T-helper 2 cell treated with Interferon-gamma antibody and Interleukin-4, amounts not matched to agents 5 μg/mL and 100 μg/mL, for 36 hours (primary cell): ENCODE results near the gene PTPN14.
"Not testable (repeated sequence)": the region's sequence is repeated elsewhere in the genome, so short reads cannot be mapped to it uniquely, and the experiment has no call there.

ENCODE experiments used
- DNase-seq: peaks from one replicate; pipeline ENCODE4 v3.0.0; 2021; ENCODE audit warnings: low spot score
- H3K27ac Mint-ChIP-seq: one replicate; pipeline ENCODE4 v1.8.0; 2021; ENCODE audit warnings: mild to moderate bottlenecking, mixed read lengths
- H3K27me3 Mint-ChIP-seq: one replicate; pipeline ENCODE4 v1.8.0; 2021; ENCODE audit warnings: low read depth, mixed read lengths
- H3K36me3 Mint-ChIP-seq: one replicate; pipeline ENCODE4 v1.8.0; 2021; ENCODE audit warnings: low read depth, mixed read lengths
- H3K4me1 Mint-ChIP-seq: one replicate; pipeline ENCODE4 v1.8.0; 2021; ENCODE audit warnings: low read depth, mixed read lengths
- H3K4me3 Mint-ChIP-seq: one replicate; pipeline ENCODE4 v1.8.0; 2022; ENCODE audit warnings: mild to moderate bottlenecking, moderate library complexity, mixed read lengths
- H3K9me3 Mint-ChIP-seq: one replicate; pipeline ENCODE4 v1.8.0; 2021; ENCODE audit warnings: mixed read lengths

PTPN14 gene

GRCh38 chr1:214541693-214542092 is 9.7 kb downstream of the PTPN14 start:
- Mint-ChIP-seq H3K9me3 (no peaks in the 10 kb centered on the region), H3K27ac (no peak overlapping the region), H3K36me3 (no peaks in the 10 kb centered on the region), H3K4me1 (peaks cover 29% of the 10 kb centered on the region), H3K4me3 (no peak overlapping the region), H3K27me3 (no peaks in the 10 kb centered on the region)
- DNase-seq, result no peak

GRCh38 chr1:214541206-214541605 is 10.2 kb downstream of the PTPN14 start:
- H3K27ac Mint-ChIP-seq, result no peak overlapping the region
- no peak for DNase-seq
- H3K9me3 Mint-ChIP-seq, result no peaks in the 10 kb centered on the region
- H3K36me3 Mint-ChIP-seq, result no peaks in the 10 kb centered on the region
- H3K27me3 Mint-ChIP-seq, result no peaks in the 10 kb centered on the region
- no peak overlapping the region for H3K4me3 Mint-ChIP-seq
- peaks cover 24% of the 10 kb centered on the region for H3K4me1 Mint-ChIP-seq

GRCh38 chr1:214540324-214540723 is 11.1 kb downstream of the PTPN14 start:
- Mint-ChIP-seq H3K27ac (no peak overlapping the region), H3K36me3 (no peaks in the 10 kb centered on the region), H3K4me1 (peaks cover 22% of the 10 kb centered on the region)

GRCh38 chr1:214538496-214538895 is 12.9 kb downstream of the PTPN14 start:
- DNase-seq, result no peak
- no peak overlapping the region for H3K27ac Mint-ChIP-seq
- no peak overlapping the region for H3K4me3 Mint-ChIP-seq
- peaks cover 14% of the 10 kb centered on the region for H3K4me1 Mint-ChIP-seq
- H3K27me3 Mint-ChIP-seq, result no peaks in the 10 kb centered on the region
- H3K36me3 Mint-ChIP-seq, result no peaks in the 10 kb centered on the region
- no peaks in the 10 kb centered on the region for H3K9me3 Mint-ChIP-seq

More at GRCh38 chr1:214540324-214540723, 11.1 kb downstream of the PTPN14 start:
- H3K4me3 Mint-ChIP-seq, result no peak overlapping the region
- no peak for DNase-seq
- no peaks in the 10 kb centered on the region for H3K9me3 Mint-ChIP-seq
- no peaks in the 10 kb centered on the region for H3K27me3 Mint-ChIP-seq

GRCh38 chr1:214537872-214538473 is 13.4 kb downstream of the PTPN14 start:
- Mint-ChIP-seq H3K9me3 (no peaks in the 10 kb centered on the region), H3K27me3 (no peaks in the 10 kb centered on the region), H3K27ac (no peak overlapping the region), H3K4me3 (no peak overlapping the region), H3K36me3 (no peaks in the 10 kb centered on the region), H3K4me1 (peaks cover 14% of the 10 kb centered on the region)
- no peak for DNase-seq

- no peak for DNase-seq
- no peaks in the 10 kb centered on the region for H3K9me3 Mint-ChIP-seq
- H3K4me1 Mint-ChIP-seq, result peaks cover 14% of the 10 kb centered on the region
- H3K4me3 Mint-ChIP-seq, result no peak overlapping the region
- peaks cover under 1% of the 10 kb centered on the region for H3K36me3 Mint-ChIP-seq
- no peaks in the 10 kb centered on the region for H3K27me3 Mint-ChIP-seq
- H3K27ac Mint-ChIP-seq, result no peak overlapping the region
Measured at GRCh38 chr1:214537219-214537618, 14.2 kb downstream of the PTPN14 start.

- Mint-ChIP-seq H3K36me3 (peaks cover 8% of the 10 kb centered on the region), H3K9me3 (no peaks in the 10 kb centered on the region), H3K4me3 (no peak overlapping the region), H3K27ac (no peak overlapping the region), H3K27me3 (no peaks in the 10 kb centered on the region), H3K4me1 (peaks cover 13% of the 10 kb centered on the region)
- DNase-seq, result no peak
Measured at GRCh38 chr1:214532070-214532469, 19.3 kb downstream of the PTPN14 start.

- H3K4me3 Mint-ChIP-seq, result peak overlapping the region; percentile 69
- peak overlapping the region; percentile 56 for H3K27ac Mint-ChIP-seq
- no peak for DNase-seq
- H3K27me3 Mint-ChIP-seq, result no peaks in the 10 kb centered on the region
- no peaks in the 10 kb centered on the region for H3K9me3 Mint-ChIP-seq
- H3K4me1 Mint-ChIP-seq, result peaks cover 28% of the 10 kb centered on the region
- peaks cover 6% of the 10 kb centered on the region for H3K36me3 Mint-ChIP-seq
Measured at GRCh38 chr1:214525535-214526019, 25.8 kb downstream of the PTPN14 start.

- H3K27me3 Mint-ChIP-seq, result no peaks in the 10 kb centered on the region
- peaks cover 6% of the 10 kb centered on the region for H3K36me3 Mint-ChIP-seq
- peaks cover 28% of the 10 kb centered on the region for H3K4me1 Mint-ChIP-seq
- H3K4me3 Mint-ChIP-seq, result peak overlapping the region; percentile 69
- peak overlapping the region; percentile 38 for H3K27ac Mint-ChIP-seq
- no peaks in the 10 kb centered on the region for H3K9me3 Mint-ChIP-seq
- no peak for DNase-seq
Measured at GRCh38 chr1:214524824-214525223, 26.6 kb downstream of the PTPN14 start.

- no peak overlapping the region for H3K27ac Mint-ChIP-seq
- no peaks in the 10 kb centered on the region for H3K9me3 Mint-ChIP-seq
- no peak overlapping the region for H3K4me3 Mint-ChIP-seq
- H3K36me3 Mint-ChIP-seq, result peaks cover 3% of the 10 kb centered on the region
- H3K4me1 Mint-ChIP-seq, result peaks cover 22% of the 10 kb centered on the region
- DNase-seq, result no peak
- no peaks in the 10 kb centered on the region for H3K27me3 Mint-ChIP-seq
Measured at GRCh38 chr1:214523124-214523824, 28.1 kb downstream of the PTPN14 start.

- peaks cover 12% of the 10 kb centered on the region for H3K36me3 Mint-ChIP-seq
- not testable (repeated sequence) for H3K9me3 Mint-ChIP-seq, H3K27me3 Mint-ChIP-seq, DNase-seq, H3K27ac Mint-ChIP-seq, H3K4me3 Mint-ChIP-seq
- H3K4me1 Mint-ChIP-seq, result peaks cover 32% of the 10 kb centered on the region
Measured at GRCh38 chr1:214521458-214521857, 29.9 kb downstream of the PTPN14 start.

- Mint-ChIP-seq H3K27ac (no peak overlapping the region), H3K36me3 (peaks cover 12% of the 10 kb centered on the region), H3K4me1 (peaks cover 36% of the 10 kb centered on the region), H3K27me3 (peaks cover 2% of the 10 kb centered on the region), H3K9me3 (no peaks in the 10 kb centered on the region), H3K4me3 (no peak overlapping the region)
- DNase-seq, result no peak
Measured at GRCh38 chr1:214520544-214521165, 30.7 kb downstream of the PTPN14 start.

- Mint-ChIP-seq H3K4me3 (no peak overlapping the region), H3K4me1 (peaks cover 29% of the 10 kb centered on the region)
Measured at GRCh38 chr1:214518361-214518760, 33.0 kb downstream of the PTPN14 start.

More at GRCh38 chr1:214518361-214518760, 33.0 kb downstream of the PTPN14 start:
- Mint-ChIP-seq H3K36me3 (peaks cover 9% of the 10 kb centered on the region), H3K9me3 (no peaks in the 10 kb centered on the region), H3K27ac (no peak overlapping the region), H3K27me3 (peaks cover 2% of the 10 kb centered on the region)
- no peak for DNase-seq
